ENCODE data around the gene TPM3.
A peak's percentile ranks its signal among the peaks of the same experiment; 100 is the strongest.

Gene TPM3

DNA sequence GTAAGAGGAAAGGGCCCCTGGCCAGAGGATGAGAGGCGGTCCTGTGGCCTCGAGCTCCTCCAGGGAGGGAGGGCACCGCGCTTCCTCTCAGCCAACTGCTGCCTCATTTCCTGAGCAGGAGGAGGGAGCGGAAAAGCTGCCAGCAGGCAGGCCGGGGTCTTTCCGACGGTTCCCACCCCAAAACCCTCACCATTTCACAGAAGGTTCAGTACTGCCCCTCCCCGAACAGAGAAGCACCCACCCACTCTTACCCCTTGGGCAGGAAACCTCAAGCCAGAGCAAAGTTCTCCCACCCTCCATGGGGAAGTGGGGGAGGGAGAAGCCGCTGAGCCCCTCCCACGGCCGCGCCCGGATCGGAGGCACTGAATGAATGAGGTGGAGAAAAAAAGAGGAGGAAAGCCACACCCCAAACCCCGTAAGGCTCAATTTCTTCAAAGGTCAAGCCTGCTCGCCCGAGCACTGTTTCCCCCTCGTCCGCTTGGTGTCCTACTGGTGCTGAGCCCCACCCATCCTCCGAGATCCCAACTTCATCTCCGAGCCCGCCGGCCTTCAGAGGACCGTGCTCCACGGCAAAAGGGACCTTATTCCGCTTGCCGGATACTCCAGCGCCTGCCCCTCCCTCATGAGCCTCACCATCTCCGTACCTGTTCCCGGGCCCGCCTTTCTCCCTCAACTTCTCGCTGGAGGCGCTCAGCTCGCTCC is 9.4 kb downstream of the TPM3 start:
- Histone ChIP-seq H3K27ac (ENCODE audit: low read depth, low read length) (peak overlapping the region; percentile 87), H3K4me1 (ENCODE audit: control insufficient read depth, insufficient read depth, low read length, unreplicated experiment) (peaks cover 36% of the 10 kb centered on the region), H3K4me3 (ENCODE audit: low read depth, low read length) (peak overlapping the region; percentile 91), H3K27me3 (ENCODE audit: insufficient read depth, low read length) (no peaks in the 10 kb centered on the region), H3K36me3 (ENCODE audit: insufficient read depth, low read length) (no peaks in the 10 kb centered on the region), H3K79me2 (ENCODE audit: control insufficient read depth, insufficient read depth, low read length, unreplicated experiment) (peaks cover 54% of the 10 kb centered on the region), H2AFZ (ENCODE audit: low read length, unreplicated experiment) (no peak overlapping the region)

DNA sequence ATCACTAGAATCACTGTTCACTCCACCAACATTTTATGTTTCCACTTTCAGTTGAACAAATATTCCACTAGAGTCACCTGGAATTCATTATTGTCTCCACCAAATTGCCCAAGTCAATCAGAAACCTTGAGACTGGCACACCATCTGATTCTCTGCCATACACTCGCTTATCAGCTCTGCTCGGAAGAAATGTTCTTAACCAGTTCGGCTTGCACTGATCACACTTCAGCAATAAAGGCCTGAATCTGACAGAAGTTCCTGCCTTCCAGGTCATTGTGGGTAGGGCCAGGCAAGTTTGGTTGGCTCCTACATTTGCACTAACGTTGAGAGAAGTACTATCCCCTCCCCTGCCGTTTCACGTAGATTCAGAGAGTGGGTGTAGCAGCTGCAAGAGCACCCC is 10.0 kb downstream of the TPM3 start:
- no peak overlapping the region for H2AFZ ChIP-seq (ENCODE audit: low read length, unreplicated experiment)
- H3K36me3 ChIP-seq (ENCODE audit: insufficient read depth, low read length), result no peaks in the 10 kb centered on the region

DNA sequence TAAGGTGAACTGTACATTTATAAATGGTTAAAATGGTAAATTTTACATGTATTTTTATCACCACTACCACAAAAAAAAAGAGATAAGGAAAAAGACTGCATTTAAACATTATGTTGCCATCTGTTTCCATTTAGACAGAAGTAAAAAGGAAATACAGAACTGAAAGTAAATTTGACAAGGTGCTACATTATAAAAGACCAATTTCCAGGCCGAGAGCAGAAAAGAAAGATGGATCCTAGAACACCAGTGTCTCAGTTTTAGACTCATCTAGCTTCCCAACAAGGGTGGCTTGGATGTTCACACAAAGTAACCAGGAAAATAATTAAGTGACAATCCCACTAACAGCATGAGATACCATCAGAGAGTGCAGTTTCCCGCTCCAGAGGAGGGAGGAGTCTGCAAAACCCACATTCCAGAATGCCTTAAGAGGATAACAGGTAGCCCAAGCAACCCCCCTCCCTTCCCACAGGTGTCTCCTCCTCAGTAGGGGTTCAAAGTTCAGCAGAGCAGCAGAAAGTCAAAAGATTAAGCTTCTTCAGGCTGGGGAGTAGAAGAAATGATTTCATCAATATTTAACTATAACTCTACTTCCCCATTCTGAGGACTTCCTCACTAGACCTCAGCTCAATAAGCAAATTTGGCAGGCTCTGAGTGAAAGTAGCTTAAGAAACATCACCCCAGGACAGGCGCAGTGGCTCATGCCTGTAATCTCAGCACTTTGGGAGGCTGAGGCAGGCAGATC is 11.8 kb downstream of the TPM3 start:
- Histone ChIP-seq H3K4me1 (ENCODE audit: control insufficient read depth, insufficient read depth, low read length, unreplicated experiment) (peaks cover 52% of the 10 kb centered on the region), H3K4me3 (ENCODE audit: low read depth, low read length) (peak overlapping the region; percentile 65), H3K27me3 (ENCODE audit: insufficient read depth, low read length) (no peaks in the 10 kb centered on the region), H2AFZ (ENCODE audit: low read length, unreplicated experiment) (no peak overlapping the region), H3K79me2 (ENCODE audit: control insufficient read depth, insufficient read depth, low read length, unreplicated experiment) (peaks cover 76% of the 10 kb centered on the region), H3K36me3 (ENCODE audit: insufficient read depth, low read length) (no peaks in the 10 kb centered on the region; the same call in 1 of the 2 replicates), H3K27ac (ENCODE audit: low read depth, low read length) (no peak overlapping the region)

More for the DNA sequence above, 10.0 kb downstream of the TPM3 start:
- H3K27me3 ChIP-seq (ENCODE audit: insufficient read depth, low read length), result no peaks in the 10 kb centered on the region
- H3K27ac ChIP-seq (ENCODE audit: low read depth, low read length), result peak overlapping the region; percentile 87
- peaks cover 41% of the 10 kb centered on the region for H3K4me1 ChIP-seq (ENCODE audit: control insufficient read depth, insufficient read depth, low read length, unreplicated experiment)
- peaks cover 59% of the 10 kb centered on the region for H3K79me2 ChIP-seq (ENCODE audit: control insufficient read depth, insufficient read depth, low read length, unreplicated experiment)
- peak overlapping the region; percentile 91 for H3K4me3 ChIP-seq (ENCODE audit: low read depth, low read length)

DNA sequence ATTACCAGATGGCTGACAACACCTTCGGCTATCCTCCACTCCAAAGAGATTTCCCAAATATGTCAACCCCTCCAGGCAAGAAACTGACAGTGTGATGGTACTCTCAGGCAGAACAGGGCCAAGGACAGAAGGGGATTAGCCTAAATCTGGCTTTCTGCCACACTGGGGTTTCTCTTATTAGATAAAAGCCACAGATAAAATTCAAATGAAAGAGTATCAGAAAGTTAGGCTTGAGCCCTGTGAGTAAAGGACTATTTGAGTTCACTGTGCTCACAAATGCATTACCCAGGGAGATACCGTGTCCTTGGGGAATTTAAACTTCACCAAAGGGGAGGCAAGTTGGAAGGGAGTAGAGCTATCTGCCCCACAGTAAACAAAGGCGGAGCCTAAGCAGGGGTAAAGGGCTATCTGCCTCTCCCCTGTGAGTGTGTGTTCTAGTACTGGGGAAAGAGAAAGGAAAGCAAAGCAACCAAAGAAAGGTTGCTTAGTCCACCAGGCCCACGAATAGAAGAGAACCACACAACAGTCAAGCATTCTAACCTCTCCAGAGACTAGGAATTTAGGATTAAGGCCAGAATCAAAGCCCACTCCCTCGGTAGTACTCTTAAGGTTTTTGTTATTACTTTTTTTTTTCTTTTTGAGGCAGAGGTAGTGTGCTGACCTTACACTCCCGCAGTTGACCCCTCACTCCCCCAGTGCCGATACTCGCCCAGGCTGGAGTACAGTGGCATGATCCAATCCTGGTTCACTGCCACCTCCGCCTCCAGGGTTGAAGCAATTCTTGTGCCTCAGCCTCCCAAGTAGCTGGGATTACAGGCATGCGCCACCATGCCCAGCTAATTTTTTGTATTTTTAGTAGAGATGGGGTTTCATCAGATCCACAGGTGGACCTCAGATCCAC is 12.7 kb downstream of the TPM3 start:
- Histone ChIP-seq H3K27me3 (ENCODE audit: insufficient read depth, low read length) (no peaks in the 10 kb centered on the region), H3K4me3 (ENCODE audit: low read depth, low read length) (peak overlapping the region; percentile 65), H3K79me2 (ENCODE audit: control insufficient read depth, insufficient read depth, low read length, unreplicated experiment) (peaks cover 84% of the 10 kb centered on the region), H3K27ac (ENCODE audit: low read depth, low read length) (peak overlapping the region; percentile 33), H3K36me3 (ENCODE audit: insufficient read depth, low read length) (peaks cover 5% of the 10 kb centered on the region), H3K4me1 (ENCODE audit: control insufficient read depth, insufficient read depth, low read length, unreplicated experiment) (peaks cover 52% of the 10 kb centered on the region), H2AFZ (ENCODE audit: low read length, unreplicated experiment) (no peak overlapping the region)

DNA sequence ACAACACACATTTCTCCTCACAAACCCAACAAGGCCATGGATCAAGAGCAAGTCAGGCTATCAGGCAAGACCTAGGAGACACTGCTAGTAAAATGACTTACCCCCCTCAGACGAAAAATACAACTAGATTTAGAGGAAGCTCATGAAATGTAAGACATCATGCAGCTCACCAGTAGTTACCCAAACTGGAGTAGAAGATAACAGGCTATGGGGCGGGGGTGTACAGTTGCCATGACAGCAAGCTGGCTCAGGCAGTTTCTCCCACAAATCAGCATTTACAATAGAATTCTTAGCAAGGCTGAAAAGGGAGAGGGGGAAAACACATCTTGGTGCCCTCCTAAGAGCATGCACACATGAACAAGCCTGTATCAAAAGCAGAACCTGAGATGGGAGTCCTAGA is 13.9 kb downstream of the TPM3 start:
- H3K4me3 ChIP-seq (ENCODE audit: low read depth, low read length), result peak overlapping the region; percentile 3; the same call in 1 of the 2 replicates
- 0 out of 2 replicates have a peak overlapping the region, but pooled peaks have one; percentile 33 for H3K27ac ChIP-seq (ENCODE audit: low read depth, low read length)
- peaks cover 52% of the 10 kb centered on the region for H3K4me1 ChIP-seq (ENCODE audit: control insufficient read depth, insufficient read depth, low read length, unreplicated experiment)
- H3K36me3 ChIP-seq (ENCODE audit: insufficient read depth, low read length), result peaks cover 6% of the 10 kb centered on the region
- no peaks in the 10 kb centered on the region for H3K27me3 ChIP-seq (ENCODE audit: insufficient read depth, low read length)
- H2AFZ ChIP-seq (ENCODE audit: low read length, unreplicated experiment), result no peak overlapping the region
- H3K79me2 ChIP-seq (ENCODE audit: control insufficient read depth, insufficient read depth, low read length, unreplicated experiment), result peaks cover 88% of the 10 kb centered on the region

DNA sequence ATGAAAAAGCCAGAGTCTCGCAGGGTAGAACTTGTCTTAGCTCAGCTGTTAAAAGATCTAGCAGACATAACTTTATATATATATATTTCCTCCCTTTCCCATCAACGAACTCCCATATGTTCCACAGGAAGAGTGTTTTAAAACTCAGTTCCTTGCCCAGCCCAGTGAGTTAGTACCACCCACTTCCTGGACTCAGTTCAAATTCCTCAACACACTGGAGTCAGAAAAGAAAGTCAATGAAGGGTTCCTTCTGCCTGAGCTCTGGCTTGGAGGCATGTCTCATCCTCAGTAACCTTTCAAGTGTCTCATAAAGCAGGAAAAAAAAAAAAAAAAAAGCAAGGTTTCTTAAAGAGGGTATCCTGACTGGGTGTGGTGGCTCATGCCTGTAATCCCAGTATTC is 15.6 kb downstream of the TPM3 start:
- Histone ChIP-seq H3K4me3 (ENCODE audit: low read depth, low read length) (no peak overlapping the region; the same call in 1 of the 2 replicates), H2AFZ (ENCODE audit: low read length, unreplicated experiment) (no peak overlapping the region), H3K4me1 (ENCODE audit: control insufficient read depth, insufficient read depth, low read length, unreplicated experiment) (peaks cover 52% of the 10 kb centered on the region), H3K27ac (ENCODE audit: low read depth, low read length) (no peak overlapping the region; the same call in 1 of the 2 replicates), H3K27me3 (ENCODE audit: insufficient read depth, low read length) (no peaks in the 10 kb centered on the region), H3K36me3 (ENCODE audit: insufficient read depth, low read length) (peaks cover 23% of the 10 kb centered on the region), H3K79me2 (ENCODE audit: control insufficient read depth, insufficient read depth, low read length, unreplicated experiment) (peaks cover 89% of the 10 kb centered on the region)

DNA sequence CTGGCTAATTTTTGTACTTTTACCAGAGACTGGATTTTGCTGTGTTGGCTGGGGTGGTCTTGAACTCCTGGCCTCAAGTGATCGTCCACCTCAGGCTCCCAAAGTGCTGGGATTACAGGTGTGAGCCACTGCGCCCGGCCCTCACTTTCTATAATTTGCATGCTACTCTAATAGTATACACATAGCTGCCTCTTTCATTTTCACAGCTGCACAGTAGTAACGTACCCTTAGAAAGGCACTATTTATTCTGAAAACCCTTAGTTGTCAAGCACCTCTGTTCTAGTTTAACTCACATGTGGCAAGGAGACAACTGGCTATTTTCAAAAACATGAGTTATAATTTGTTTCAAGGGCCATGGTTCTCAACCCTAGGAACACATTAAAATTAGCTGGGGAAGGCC is 17.2 kb downstream of the TPM3 start:
- peaks cover 44% of the 10 kb centered on the region for H3K4me1 ChIP-seq (ENCODE audit: control insufficient read depth, insufficient read depth, low read length, unreplicated experiment)
- peaks cover 90% of the 10 kb centered on the region for H3K79me2 ChIP-seq (ENCODE audit: control insufficient read depth, insufficient read depth, low read length, unreplicated experiment)
- peaks cover 40% of the 10 kb centered on the region for H3K36me3 ChIP-seq (ENCODE audit: insufficient read depth, low read length)
- no peak overlapping the region for H2AFZ ChIP-seq (ENCODE audit: low read length, unreplicated experiment)
- no peaks in the 10 kb centered on the region for H3K27me3 ChIP-seq (ENCODE audit: insufficient read depth, low read length)
- no peak overlapping the region for H3K27ac ChIP-seq (ENCODE audit: low read depth, low read length)
- no peak overlapping the region for H3K4me3 ChIP-seq (ENCODE audit: low read depth, low read length)

DNA sequence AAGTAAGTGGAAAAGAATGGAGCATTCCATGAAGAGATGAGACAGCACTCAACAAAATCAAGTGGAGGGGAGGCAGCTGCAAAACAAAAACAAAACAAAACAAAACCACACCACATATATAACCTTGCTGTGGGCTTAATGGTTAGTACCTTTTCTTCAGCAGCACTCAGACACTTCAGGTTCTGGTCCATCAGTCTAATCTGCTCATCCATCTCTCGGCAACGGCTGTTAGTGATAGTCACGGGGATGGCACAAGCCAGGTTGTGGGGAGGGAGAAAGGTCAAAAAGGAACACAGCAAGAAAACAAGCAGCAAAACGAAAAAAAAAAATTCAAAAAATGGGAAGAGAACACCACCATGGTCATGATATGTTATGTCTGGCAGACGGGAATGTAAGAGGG is 20.0 kb downstream of the TPM3 start:
- Histone ChIP-seq H3K27ac (ENCODE audit: low read depth, low read length) (no peak overlapping the region), H3K4me1 (ENCODE audit: control insufficient read depth, insufficient read depth, low read length, unreplicated experiment) (peaks cover 16% of the 10 kb centered on the region), H3K4me3 (ENCODE audit: low read depth, low read length) (no peak overlapping the region), H3K36me3 (ENCODE audit: insufficient read depth, low read length) (peaks cover 61% of the 10 kb centered on the region), H2AFZ (ENCODE audit: low read length, unreplicated experiment) (no peak overlapping the region), H3K27me3 (ENCODE audit: insufficient read depth, low read length) (no peaks in the 10 kb centered on the region), H3K79me2 (ENCODE audit: control insufficient read depth, insufficient read depth, low read length, unreplicated experiment) (peaks cover 84% of the 10 kb centered on the region)

DNA sequence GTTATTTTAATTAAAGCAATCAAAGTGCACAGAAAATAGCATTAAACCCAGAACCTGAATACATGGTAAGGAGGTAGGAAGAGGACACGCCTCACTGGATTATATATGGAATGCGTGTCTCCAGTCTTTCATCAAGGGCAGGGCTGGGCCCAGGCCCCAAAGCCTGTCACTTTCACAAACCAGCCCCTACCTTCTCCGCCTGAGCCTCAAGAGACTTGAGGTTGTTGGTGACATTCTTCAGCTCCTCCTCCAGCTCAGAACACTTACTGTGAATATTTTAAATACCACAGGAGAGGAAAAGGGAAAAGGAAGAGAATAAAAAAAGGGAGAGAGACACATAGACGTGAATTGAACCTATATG is 20.7 kb downstream of the TPM3 start:
- Histone ChIP-seq H3K27me3 (ENCODE audit: insufficient read depth, low read length) (no peaks in the 10 kb centered on the region), H3K27ac (ENCODE audit: low read depth, low read length) (no peak overlapping the region), H3K4me3 (ENCODE audit: low read depth, low read length) (no peak overlapping the region), H3K36me3 (ENCODE audit: insufficient read depth, low read length) (peaks cover 64% of the 10 kb centered on the region), H3K4me1 (ENCODE audit: control insufficient read depth, insufficient read depth, low read length, unreplicated experiment) (peaks cover 14% of the 10 kb centered on the region), H2AFZ (ENCODE audit: low read length, unreplicated experiment) (no peak overlapping the region), H3K79me2 (ENCODE audit: control insufficient read depth, insufficient read depth, low read length, unreplicated experiment) (peaks cover 80% of the 10 kb centered on the region)

DNA sequence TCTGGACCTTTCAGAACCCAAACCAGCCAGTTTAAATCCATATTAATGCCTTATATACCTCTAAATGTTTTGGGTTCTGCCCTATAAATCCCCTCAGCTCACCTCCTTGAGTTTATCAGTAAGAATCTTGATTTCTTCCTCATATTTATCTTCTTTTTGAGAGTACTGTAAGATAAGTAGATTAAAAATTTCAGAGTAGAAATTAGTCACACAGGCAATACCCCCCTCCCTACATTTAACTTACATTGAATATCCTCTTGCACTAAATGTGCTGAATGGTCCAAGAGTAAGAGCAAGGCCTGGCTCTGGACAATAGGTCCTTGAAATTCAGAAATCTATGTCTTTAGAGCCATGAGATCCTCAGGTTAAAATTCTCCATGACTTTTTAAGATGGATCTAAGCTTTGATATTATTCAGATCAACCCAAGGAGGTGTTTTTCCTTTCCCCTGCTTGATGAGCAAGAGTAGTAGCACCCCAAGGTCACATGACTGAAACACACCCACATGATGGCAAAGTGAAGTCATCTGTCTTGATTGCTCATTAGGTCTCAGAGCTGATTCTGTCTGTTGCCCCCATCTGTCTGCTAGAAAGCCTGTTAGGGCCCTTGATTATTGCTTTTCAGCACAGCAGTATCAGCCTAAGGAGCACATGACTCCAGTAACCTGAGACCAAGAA is 21.2 kb downstream of the TPM3 start:
- Histone ChIP-seq H3K27me3 (ENCODE audit: insufficient read depth, low read length) (no peaks in the 10 kb centered on the region), H3K36me3 (ENCODE audit: insufficient read depth, low read length) (peaks cover 69% of the 10 kb centered on the region), H3K4me1 (ENCODE audit: control insufficient read depth, insufficient read depth, low read length, unreplicated experiment) (peaks cover 9% of the 10 kb centered on the region), H2AFZ (ENCODE audit: low read length, unreplicated experiment) (no peak overlapping the region), H3K4me3 (ENCODE audit: low read depth, low read length) (no peak overlapping the region), H3K27ac (ENCODE audit: low read depth, low read length) (no peak overlapping the region), H3K79me2 (ENCODE audit: control insufficient read depth, insufficient read depth, low read length, unreplicated experiment) (peaks cover 77% of the 10 kb centered on the region)

Measured in ACC112 (cell line).